AG04450 (cell line): ENCODE data around the gene GSK3A. TPM values are rescaled to one million over a fixed set of nuclear protein-coding genes. Genes with fewer than 3 reads are reported as not detected.
A peak's percentile ranks its signal among the peaks of the same experiment; 100 is the strongest.

Source experiments
- CTCF ChIA-PET: fragments of 300-600, 350-600 bp; formaldehyde crosslinking; extraction: SDS; loops from one replicate; lab custom pipeline; 2022; ENCODE audit warnings: antibody characterized with exemption, inconsistent platforms; lab: Charles Lee
- POLR2A ChIA-PET: fragments of 350-600 bp; formaldehyde crosslinking; extraction: SDS; loops from one replicate; lab custom pipeline; 2021; ENCODE audit warnings: antibody characterized with exemption, inconsistent platforms; lab: Yijun Ruan, JAX
- DNase-seq: peaks from one replicate; pipeline ENCODE4 v3.0.0-alpha.2; 2011; ENCODE audit warnings: low read depth, low spot score
- H3K27ac ChIP-seq: one replicate; pipeline ENCODE4 v1.5.1; 2012; ENCODE audit warnings: low read depth, low read length, control low read depth
- H3K27me3 ChIP-seq: one replicate; pipeline ENCODE4 v1.6.0; 2012; ENCODE audit warnings: low read length; ENCODE audit not compliant: control insufficient read depth, insufficient read depth
- H3K4me3 ChIP-seq: 2 replicates; pipeline ENCODE4 v1.5.1; 2011; ENCODE audit warnings: mild to moderate bottlenecking, low read depth, low read length, control low read depth
- H3K9me3 ChIP-seq: 2 replicates; pipeline ENCODE4 v1.5.1; 2012; ENCODE audit warnings: low read length; ENCODE audit not compliant: control insufficient read depth, insufficient read depth
- polyA plus RNA-seq: library from polyadenylated mRNA; depleted of rRNA; stranded (reverse); fragments of >200 nt; gene quantifications from 2 replicates; pipeline ENCODE4 v1.2.3, GENCODE V29; 2011
- TF ChIP-seq, protein P1 (sequence below): IDR thresholded peaks from 2 replicates; pipeline ENCODE4 v1.5.1; 2011; ENCODE audit warnings: low read depth, low read length, control low read depth, inconsistent platforms

The GSK3A gene
- polyA plus RNA-seq, 1 experiment = 20.1 TPM

- Histone ChIP-seq H3K27ac (peak overlapping the region; percentile 82), H3K4me3 (peak overlapping the region; percentile 75), H3K27me3 (no peaks in the 10 kb centered on the region), H3K9me3 (no peaks in the 10 kb centered on the region; the same call in 1 of the 2 replicates)
- ChIA-PET CTCF (interaction anchor here (0.7 to 1.2 kb wide), 2 partner anchors 35 to 149 kb away, joined by 4 to 11 read pairs; no protein-coding TSS in a partner anchor), POLR2A (interaction anchor here (0.8 to 1.7 kb wide), 4 partner anchors 12 to 39 kb away, joined by 3 to 8 read pairs (median 4); no protein-coding TSS in a partner anchor)
- DNase-seq = no peak
- TF ChIP-seq, protein P1, sequence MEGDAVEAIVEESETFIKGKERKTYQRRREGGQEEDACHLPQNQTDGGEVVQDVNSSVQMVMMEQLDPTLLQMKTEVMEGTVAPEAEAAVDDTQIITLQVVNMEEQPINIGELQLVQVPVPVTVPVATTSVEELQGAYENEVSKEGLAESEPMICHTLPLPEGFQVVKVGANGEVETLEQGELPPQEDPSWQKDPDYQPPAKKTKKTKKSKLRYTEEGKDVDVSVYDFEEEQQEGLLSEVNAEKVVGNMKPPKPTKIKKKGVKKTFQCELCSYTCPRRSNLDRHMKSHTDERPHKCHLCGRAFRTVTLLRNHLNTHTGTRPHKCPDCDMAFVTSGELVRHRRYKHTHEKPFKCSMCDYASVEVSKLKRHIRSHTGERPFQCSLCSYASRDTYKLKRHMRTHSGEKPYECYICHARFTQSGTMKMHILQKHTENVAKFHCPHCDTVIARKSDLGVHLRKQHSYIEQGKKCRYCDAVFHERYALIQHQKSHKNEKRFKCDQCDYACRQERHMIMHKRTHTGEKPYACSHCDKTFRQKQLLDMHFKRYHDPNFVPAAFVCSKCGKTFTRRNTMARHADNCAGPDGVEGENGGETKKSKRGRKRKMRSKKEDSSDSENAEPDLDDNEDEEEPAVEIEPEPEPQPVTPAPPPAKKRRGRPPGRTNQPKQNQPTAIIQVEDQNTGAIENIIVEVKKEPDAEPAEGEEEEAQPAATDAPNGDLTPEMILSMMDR = no peak
These were observed 39.7 kb upstream of the GSK3A start for GRCh38 chr19:42281827-42282762.

GRCh38 chr19:42281146-42281826, 38.9 kb upstream of the GSK3A start:
- peak overlapping the region; percentile 82 for H3K27ac ChIP-seq
- ChIA-PET POLR2A (interaction anchor here (0.8 to 1.6 kb wide), 3 partner anchors 11 to 38 kb away, joined by 3 to 8 read pairs (median 3); no protein-coding TSS in a partner anchor), CTCF (interaction anchor here (0.7 to 5.1 kb wide), 4 partner anchors 25 to 149 kb away, joined by 4 to 118 read pairs (median 9); partner anchors contain the start of genes ERF and GSK3A)
- TF ChIP-seq, protein P1 = peak; percentile 3; the same call in 1 of the 2 replicates
- no peaks in the 10 kb centered on the region; the same call in 1 of the 2 replicates for H3K9me3 ChIP-seq
- no peak for DNase-seq
- peak overlapping the region; percentile 75 for H3K4me3 ChIP-seq
- H3K27me3 ChIP-seq = no peaks in the 10 kb centered on the region

GRCh38 chr19:42280815-42281145, 38.4 kb upstream of the GSK3A start:
- CTCF ChIA-PET = interaction anchor here (0.9 to 5.1 kb wide), 4 partner anchors 10 to 36 kb away, joined by 6 to 118 read pairs (median 14); partner anchors contain the start of genes ERF and GSK3A
- DNase-seq = no peak
- Histone ChIP-seq H3K27me3 (no peaks in the 10 kb centered on the region), H3K27ac (peak overlapping the region; percentile 47), H3K9me3 (no peaks in the 10 kb centered on the region; the same call in 1 of the 2 replicates), H3K4me3 (peak overlapping the region; percentile 75)
- POLR2A ChIA-PET = interaction anchor here (1.0 kb wide), 1 partner anchor 37 kb away, joined by 3 read pairs; no protein-coding TSS in a partner anchor
- TF ChIP-seq, protein P1 = no peak

DNA sequence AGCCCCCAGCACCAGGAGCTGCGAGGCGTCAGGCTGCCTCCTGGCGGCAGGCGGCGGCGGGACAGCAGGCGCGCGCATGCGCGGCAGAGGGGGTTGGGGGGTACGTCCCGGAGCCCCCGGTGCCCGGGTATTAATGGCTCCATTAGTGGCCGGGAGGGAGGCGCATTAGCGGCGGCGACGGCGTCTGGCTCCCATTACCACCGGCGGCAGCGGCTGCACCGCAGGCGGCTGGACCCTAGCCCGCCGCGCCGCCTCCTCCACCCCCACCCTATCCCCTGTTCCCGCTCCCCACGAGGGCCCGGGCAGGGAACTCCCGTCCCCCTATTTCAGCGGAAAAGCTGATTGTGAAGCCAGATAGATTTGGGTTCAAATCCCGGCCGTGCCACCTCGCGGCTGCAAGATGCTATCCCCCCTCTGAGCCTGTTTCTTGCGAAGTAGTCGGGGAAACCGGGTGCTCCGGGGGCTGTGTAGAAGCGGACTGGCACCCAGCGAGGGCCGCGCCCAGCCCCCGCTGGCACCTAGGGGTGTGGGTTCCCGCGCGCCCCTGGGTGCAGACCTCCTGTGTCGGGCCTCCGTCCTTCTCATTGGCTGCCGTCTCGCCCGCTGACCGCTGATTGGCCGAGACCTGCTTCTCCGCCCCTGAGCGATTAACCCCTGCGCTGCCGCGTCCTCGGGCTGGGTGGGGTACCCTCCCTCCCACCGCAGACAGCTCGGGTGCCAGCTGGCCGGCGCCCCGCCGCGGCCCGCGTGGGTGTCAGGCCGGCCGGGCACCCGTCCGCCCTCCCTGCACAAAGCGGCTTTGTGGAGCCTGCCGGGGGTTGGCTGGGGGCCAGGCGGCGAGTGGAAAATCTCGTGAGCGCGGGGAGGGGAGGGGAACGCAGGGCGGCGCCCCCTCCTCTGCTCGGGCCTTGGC, 37.8 kb upstream of the GSK3A start:
- H3K4me3 ChIP-seq = peak overlapping the region; percentile 75
- DNase-seq = peak; percentile 60

More for the DNA sequence above, 37.8 kb upstream of the GSK3A start:
- Histone ChIP-seq H3K27me3 (no peaks in the 10 kb centered on the region), H3K9me3 (no peaks in the 10 kb centered on the region; the same call in 1 of the 2 replicates), H3K27ac (peak overlapping the region; percentile 47)
- CTCF ChIA-PET = interaction anchor here (0.6 to 5.1 kb wide), 24 partner anchors 8 to 347 kb away, joined by 3 to 118 read pairs (median 4); partner anchors contain the start of genes ERF, GSK3A and POU2F2
- POLR2A ChIA-PET = interaction anchor here (0.6 to 1.3 kb wide), 9 partner anchors 10 to 1348 kb away, joined by 3 to 11 read pairs (median 5); partner anchors contain the start of gene GSK3A
- TF ChIP-seq, protein P1 = peak; percentile 85
